HFFc6 (cell line): ENCODE measurements around the gene ARMC9. TPM values are rescaled to one million over a fixed set of nuclear protein-coding genes. Genes with fewer than 3 reads are reported as not detected.

ENCODE experiments used
- DNase-seq: peaks from one replicate; pipeline ENCODE4 v3.0.0-alpha.2; 2018
- H3K27ac Mint-ChIP-seq: 2 replicates; pipeline ENCODE4 v1.8.0; 2020; ENCODE audit warnings: mild to moderate bottlenecking, mixed read lengths
- H3K27me3 Mint-ChIP-seq: 2 replicates; pipeline ENCODE4 v1.8.0; 2021; ENCODE audit warnings: mild to moderate bottlenecking, moderate library complexity, mixed read lengths; ENCODE audit not compliant: insufficient read depth
- H3K36me3 Mint-ChIP-seq: 2 replicates; pipeline ENCODE4 v1.8.0; 2021; ENCODE audit warnings: low read depth, mixed read lengths
- H3K4me1 Mint-ChIP-seq: 2 replicates; pipeline ENCODE4 v1.8.0; 2020; ENCODE audit warnings: low read depth, mixed read lengths
- H3K4me3 Mint-ChIP-seq: 2 replicates; pipeline ENCODE4 v1.8.0; 2020; ENCODE audit warnings: mild to moderate bottlenecking, moderate library complexity, mixed read lengths
- H3K9me3 Mint-ChIP-seq: 2 replicates; pipeline ENCODE4 v1.8.0; 2020; ENCODE audit warnings: mild to moderate bottlenecking, mixed read lengths
- total RNA-seq, 6 experiments: library from RNA; stranded (reverse); fragmentation: NEBNext Ultra II Directional; extraction: Animal tissue kit (Norgen Biotek cat#: 25700); gene quantifications; 2 replicates in 1 of 6; 3 replicates in 5 of 6; pipeline ENCODE4 v1.2.3, GENCODE V29; 2021
- TF ChIP-seq, protein P1 (sequence below): fragments of 200-600 bp; sonication (generic); IDR thresholded peaks from 2 replicates; pipeline ENCODE4 v1.5.0; 2021; ENCODE audit warnings: antibody characterized with exemption, mild to moderate bottlenecking

Gene ARMC9
- total RNA-seq, 6 experiments from 2014 or later: 49.3 to 93.2 (median 55.7) TPM

- Mint-ChIP-seq H3K4me3 (no peak overlapping the region), H3K27me3 (peaks cover 1% of the 10 kb centered on the region)
- TF ChIP-seq, protein P1, sequence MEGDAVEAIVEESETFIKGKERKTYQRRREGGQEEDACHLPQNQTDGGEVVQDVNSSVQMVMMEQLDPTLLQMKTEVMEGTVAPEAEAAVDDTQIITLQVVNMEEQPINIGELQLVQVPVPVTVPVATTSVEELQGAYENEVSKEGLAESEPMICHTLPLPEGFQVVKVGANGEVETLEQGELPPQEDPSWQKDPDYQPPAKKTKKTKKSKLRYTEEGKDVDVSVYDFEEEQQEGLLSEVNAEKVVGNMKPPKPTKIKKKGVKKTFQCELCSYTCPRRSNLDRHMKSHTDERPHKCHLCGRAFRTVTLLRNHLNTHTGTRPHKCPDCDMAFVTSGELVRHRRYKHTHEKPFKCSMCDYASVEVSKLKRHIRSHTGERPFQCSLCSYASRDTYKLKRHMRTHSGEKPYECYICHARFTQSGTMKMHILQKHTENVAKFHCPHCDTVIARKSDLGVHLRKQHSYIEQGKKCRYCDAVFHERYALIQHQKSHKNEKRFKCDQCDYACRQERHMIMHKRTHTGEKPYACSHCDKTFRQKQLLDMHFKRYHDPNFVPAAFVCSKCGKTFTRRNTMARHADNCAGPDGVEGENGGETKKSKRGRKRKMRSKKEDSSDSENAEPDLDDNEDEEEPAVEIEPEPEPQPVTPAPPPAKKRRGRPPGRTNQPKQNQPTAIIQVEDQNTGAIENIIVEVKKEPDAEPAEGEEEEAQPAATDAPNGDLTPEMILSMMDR: no peak
These were observed 9.3 kb downstream of the ARMC9 start for GRCh38 chr2:231207734-231208133.

GRCh38 chr2:231210782-231211181 is 12.4 kb downstream of the ARMC9 start:
- peaks cover 22% of the 10 kb centered on the region for H3K4me1 Mint-ChIP-seq
- DNase-seq: no peak
- H3K9me3 Mint-ChIP-seq: no peaks in the 10 kb centered on the region

More at GRCh38 chr2:231207734-231208133, 9.3 kb downstream of the ARMC9 start:
- peaks cover 17% of the 10 kb centered on the region for H3K36me3 Mint-ChIP-seq
- no peak for DNase-seq
- no peaks in the 10 kb centered on the region for H3K9me3 Mint-ChIP-seq
- H3K4me1 Mint-ChIP-seq: peaks cover 29% of the 10 kb centered on the region
- H3K27ac Mint-ChIP-seq: no peak overlapping the region

DNA sequence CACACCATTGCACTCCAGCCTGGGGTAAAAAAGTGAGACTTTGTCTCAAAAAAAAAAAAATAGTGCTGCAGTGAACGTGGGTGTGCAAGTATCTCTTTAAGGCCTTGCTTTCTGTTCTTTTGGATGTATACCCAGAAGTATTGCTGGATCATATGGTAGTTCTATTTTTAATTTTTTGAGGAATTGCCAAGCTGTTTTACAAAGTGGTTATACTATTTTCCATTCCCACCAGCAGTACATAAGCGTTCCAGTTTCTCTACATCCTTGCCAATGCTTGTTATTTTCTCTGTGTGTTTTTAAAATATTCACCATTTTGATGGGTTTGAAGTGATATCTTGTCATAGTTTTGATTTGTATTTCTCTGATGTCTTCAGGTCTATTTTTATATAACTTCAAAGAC is 13.1 kb downstream of the ARMC9 start:
- Mint-ChIP-seq H3K27ac (peak overlapping the region; percentile 71; the same call in 1 of the 2 replicates), H3K4me3 (no peak overlapping the region), H3K27me3 (peaks cover 1% of the 10 kb centered on the region), H3K9me3 (no peaks in the 10 kb centered on the region), H3K4me1 (peaks cover 22% of the 10 kb centered on the region), H3K36me3 (peaks cover 20% of the 10 kb centered on the region)
- no peak for DNase-seq
- TF ChIP-seq, protein P1: no peak

More at GRCh38 chr2:231210782-231211181, 12.4 kb downstream of the ARMC9 start:
- Mint-ChIP-seq H3K27ac (no peak overlapping the region), H3K4me3 (no peak overlapping the region), H3K27me3 (peaks cover 1% of the 10 kb centered on the region), H3K36me3 (peaks cover 17% of the 10 kb centered on the region)
- TF ChIP-seq, protein P1: no peak

DNA sequence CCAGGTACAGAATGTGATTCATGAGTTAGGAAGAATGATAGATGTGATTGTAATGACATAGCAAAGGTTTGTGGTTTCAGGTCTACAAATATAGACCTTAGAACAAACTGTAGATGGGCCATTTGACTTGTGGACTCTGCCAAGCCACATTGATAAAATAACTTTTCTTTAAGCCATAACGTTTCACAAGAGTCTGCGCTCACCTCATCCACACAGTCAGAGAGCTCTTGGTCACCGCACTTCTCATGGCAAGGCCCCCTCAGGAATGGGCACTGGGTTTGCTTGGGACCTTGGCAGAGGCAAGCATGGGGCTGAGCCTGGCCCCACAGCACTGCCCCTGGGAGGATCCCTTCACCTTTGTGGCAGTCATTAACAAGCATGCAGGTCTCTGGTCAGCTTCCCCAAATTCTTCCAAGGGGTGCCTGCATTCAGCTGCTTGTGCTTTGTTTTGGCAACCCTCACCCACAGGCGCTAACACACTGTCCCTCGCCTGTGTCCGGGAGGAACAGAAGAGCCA is 14.0 kb downstream of the ARMC9 start:
- H3K4me3 Mint-ChIP-seq: peak overlapping the region; percentile 22; the same call in 1 of the 2 replicates
- no peaks in the 10 kb centered on the region for H3K9me3 Mint-ChIP-seq

GRCh38 chr2:231213931-231214642 is 15.7 kb downstream of the ARMC9 start:
- TF ChIP-seq, protein P1: no peak
- peaks cover 27% of the 10 kb centered on the region for H3K36me3 Mint-ChIP-seq

More for the DNA sequence above, 14.0 kb downstream of the ARMC9 start:
- Mint-ChIP-seq H3K27me3 (peaks cover 1% of the 10 kb centered on the region), H3K4me1 (peaks cover 22% of the 10 kb centered on the region), H3K27ac (peak overlapping the region; percentile 71), H3K36me3 (peaks cover 25% of the 10 kb centered on the region)
- TF ChIP-seq, protein P1: no peak
- DNase-seq: peak; percentile 46

More at GRCh38 chr2:231213931-231214642, 15.7 kb downstream of the ARMC9 start:
- Mint-ChIP-seq H3K4me3 (no peak overlapping the region), H3K9me3 (no peaks in the 10 kb centered on the region), H3K4me1 (peaks cover 22% of the 10 kb centered on the region), H3K27me3 (peaks cover 1% of the 10 kb centered on the region), H3K27ac (no peak overlapping the region)
- no peak for DNase-seq
